ENCODE measurements around the gene ITGB4. TPM values are rescaled to one million over a fixed set of nuclear protein-coding genes. Genes with fewer than 3 reads are reported as not detected.

The ITGB4 gene
- total RNA-seq, 1 experiment from 2014 or later, result 5.3 TPM

DNA sequence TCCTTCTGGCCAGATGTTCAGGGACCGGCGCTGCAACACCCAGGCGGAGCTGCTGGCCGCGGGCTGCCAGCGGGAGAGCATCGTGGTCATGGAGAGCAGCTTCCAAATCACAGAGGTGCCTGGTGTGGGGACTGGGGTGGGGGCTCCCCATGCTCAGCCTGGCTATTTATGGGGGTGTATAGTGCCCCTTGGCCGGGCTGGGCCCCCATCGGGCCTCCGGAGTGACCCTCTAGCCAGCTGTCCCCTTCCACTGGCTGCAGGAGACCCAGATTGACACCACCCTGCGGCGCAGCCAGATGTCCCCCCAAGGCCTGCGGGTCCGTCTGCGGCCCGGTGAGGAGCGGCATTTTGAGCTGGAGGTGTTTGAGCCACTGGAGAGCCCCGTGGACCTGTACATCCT is 6.1 kb downstream of the ITGB4 start:
- Histone ChIP-seq H3K27me3 (ENCODE audit: insufficient read depth, low read length) (no peaks in the 10 kb centered on the region), H3K23ac (ENCODE audit: insufficient read length, low read depth, low read length) (no peak overlapping the region), H4K91ac (ENCODE audit: insufficient read length, low read depth, low read length) (no peak overlapping the region), H3K4me2 (ENCODE audit: insufficient read depth, insufficient read length, low read length) (no peak overlapping the region), H3K9ac (ENCODE audit: extremely low read depth, insufficient read length, low read length) (no peak overlapping the region), H2BK120ac (ENCODE audit: low read depth, low read length, poor library complexity, severe bottlenecking) (no peak overlapping the region), H2BK20ac (ENCODE audit: low read depth, low read length, poor library complexity, severe bottlenecking) (no peak overlapping the region), H3K18ac (ENCODE audit: insufficient read length, low read depth, low read length) (no peak overlapping the region), H2AK5ac (ENCODE audit: insufficient read length, low read length) (no peak overlapping the region), H3T11ph (ENCODE audit: low read length) (no peak overlapping the region), H4K20me1 (ENCODE audit: control insufficient read depth, insufficient read depth, insufficient read length) (no peaks in the 10 kb centered on the region), H3K79me1 (ENCODE audit: insufficient read depth, low read depth, low read length, poor library complexity, severe bottlenecking) (no peaks in the 10 kb centered on the region), H2BK12ac (ENCODE audit: insufficient read length, low read depth, low read length) (no peak overlapping the region), H2BK15ac (ENCODE audit: low read depth, low read length) (no peak overlapping the region), H4K8ac (replicated peaks; ENCODE audit: insufficient read length, low read depth, low read length) (no peak overlapping the region), H2AFZ (ENCODE audit: low read length) (no peak overlapping the region), H3K27ac (ENCODE audit: insufficient read length, low read depth, low read length) (no peak overlapping the region), H3K23me2 (ENCODE audit: insufficient read length, low read depth, low read length, poor library complexity, severe bottlenecking) (no peaks in the 10 kb centered on the region), H3K9me3 (ENCODE audit: control insufficient read depth, low read depth, low read length) (no peaks in the 10 kb centered on the region), H3K56ac (ENCODE audit: insufficient read length, low read depth, low read length) (no peak overlapping the region), H2BK5ac (ENCODE audit: insufficient read length, low read length) (no peak overlapping the region), H3K14ac (ENCODE audit: insufficient read depth, low read length) (no peak overlapping the region), H3K4ac (ENCODE audit: low read depth, low read length) (no peak overlapping the region), H3K79me2 (ENCODE audit: insufficient read depth, low read length) (no peaks in the 10 kb centered on the region), H4K5ac (ENCODE audit: insufficient read length, low read depth, low read length) (no peak overlapping the region), H3K4me1 (ENCODE audit: insufficient read depth, low read length) (no peaks in the 10 kb centered on the region)
- WGBS (ENCODE audit: extremely low coverage, insufficient read length, low lambda C conversion rate), result no CpG with 5 or more reads among the region's 18 CpGs
- no peaks in the 10 kb centered on the region for H3K36me3 Mint-ChIP-seq (ENCODE audit: insufficient read depth in 1 of 3, low read depth in 3 of 3)
- H3K27ac Mint-ChIP-seq, result no peak overlapping the region
- peaks cover under 1% of the 10 kb centered on the region for H3K27me3 Mint-ChIP-seq (ENCODE audit: low read depth)
- H3K4me3 Mint-ChIP-seq, result no peak overlapping the region
- no peaks in the 10 kb centered on the region for H3K9me3 Mint-ChIP-seq
- DNase-seq, result no peak
- TF ChIP-seq, protein P1, sequence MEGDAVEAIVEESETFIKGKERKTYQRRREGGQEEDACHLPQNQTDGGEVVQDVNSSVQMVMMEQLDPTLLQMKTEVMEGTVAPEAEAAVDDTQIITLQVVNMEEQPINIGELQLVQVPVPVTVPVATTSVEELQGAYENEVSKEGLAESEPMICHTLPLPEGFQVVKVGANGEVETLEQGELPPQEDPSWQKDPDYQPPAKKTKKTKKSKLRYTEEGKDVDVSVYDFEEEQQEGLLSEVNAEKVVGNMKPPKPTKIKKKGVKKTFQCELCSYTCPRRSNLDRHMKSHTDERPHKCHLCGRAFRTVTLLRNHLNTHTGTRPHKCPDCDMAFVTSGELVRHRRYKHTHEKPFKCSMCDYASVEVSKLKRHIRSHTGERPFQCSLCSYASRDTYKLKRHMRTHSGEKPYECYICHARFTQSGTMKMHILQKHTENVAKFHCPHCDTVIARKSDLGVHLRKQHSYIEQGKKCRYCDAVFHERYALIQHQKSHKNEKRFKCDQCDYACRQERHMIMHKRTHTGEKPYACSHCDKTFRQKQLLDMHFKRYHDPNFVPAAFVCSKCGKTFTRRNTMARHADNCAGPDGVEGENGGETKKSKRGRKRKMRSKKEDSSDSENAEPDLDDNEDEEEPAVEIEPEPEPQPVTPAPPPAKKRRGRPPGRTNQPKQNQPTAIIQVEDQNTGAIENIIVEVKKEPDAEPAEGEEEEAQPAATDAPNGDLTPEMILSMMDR (conservative IDR thresholded peaks at IDR 0.05), result no peak
- H3K4me1 Mint-ChIP-seq, result 0 out of 4 replicates have a peak, but pooled peaks cover 0 to 3% of the 10 kb centered on the region in 2 experiments
